LoVo (cell line): ENCODE data around the gene OR6C75.
"Not testable (repeated sequence)": the region's sequence is repeated elsewhere in the genome, so short reads cannot be mapped to it uniquely, and the experiment has no call there.

ENCODE experiments used
- DNase-seq: peaks from one replicate; pipeline ENCODE4 v3.0.0-alpha.2; 2016; ENCODE audit warnings: low spot score

Gene OR6C75

DNA sequence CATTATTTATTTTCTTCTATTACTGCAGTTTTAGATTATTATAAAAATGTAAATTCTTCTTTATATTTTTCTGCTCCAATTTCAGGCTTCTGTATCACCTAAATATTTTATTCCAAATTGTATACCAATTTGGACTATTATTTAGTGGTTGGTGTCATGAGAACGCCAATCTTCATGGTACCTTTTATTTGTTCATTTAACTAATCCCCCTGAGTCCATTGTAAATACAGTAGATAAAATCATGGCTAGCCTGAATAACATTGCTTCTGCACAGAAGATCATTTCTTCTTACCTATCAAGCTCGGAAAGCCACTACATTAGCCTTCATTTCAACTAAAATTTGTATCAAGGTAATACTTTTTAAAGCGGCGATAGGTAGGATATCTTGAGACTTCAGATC lies at the start of gene OR6C75:
Gene OR6C75 (plus strand): TSS at position 301 of the 400 bp plus-strand sequence. CDS start 2,136 bp downstream, outside the sequence.
- DNase-seq = no peak

GRCh38 chr12:55314043-55314442 lies 48.7 kb upstream of the OR6C75 start, which contains the start of gene OR6C1:
TSS of gene OR6C1 (plus strand) at chr12:55314343. CDS start at chr12:55320600, 6,257 bp downstream.
- no peak for DNase-seq

DNA sequence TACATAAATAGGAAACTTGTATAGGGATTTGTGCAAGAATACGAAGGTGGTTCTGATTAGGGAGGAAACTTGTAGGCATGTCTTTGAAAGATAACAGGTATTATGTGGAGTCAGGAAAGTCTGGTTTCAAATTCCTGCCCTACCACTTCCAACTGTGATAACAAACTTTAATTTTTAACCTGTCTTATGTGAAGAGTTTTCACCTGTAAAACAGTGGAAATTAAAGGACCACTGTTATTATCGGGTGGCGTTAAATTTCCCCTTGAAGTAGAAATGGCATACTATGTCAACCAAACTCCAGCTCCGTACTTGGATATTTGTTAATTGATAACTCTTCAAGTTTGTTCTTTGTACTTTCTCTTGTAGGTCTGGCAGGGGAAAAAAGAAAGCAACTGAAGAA lies 42.6 kb upstream of the OR6C75 start:
- DNase-seq = no peak

DNA sequence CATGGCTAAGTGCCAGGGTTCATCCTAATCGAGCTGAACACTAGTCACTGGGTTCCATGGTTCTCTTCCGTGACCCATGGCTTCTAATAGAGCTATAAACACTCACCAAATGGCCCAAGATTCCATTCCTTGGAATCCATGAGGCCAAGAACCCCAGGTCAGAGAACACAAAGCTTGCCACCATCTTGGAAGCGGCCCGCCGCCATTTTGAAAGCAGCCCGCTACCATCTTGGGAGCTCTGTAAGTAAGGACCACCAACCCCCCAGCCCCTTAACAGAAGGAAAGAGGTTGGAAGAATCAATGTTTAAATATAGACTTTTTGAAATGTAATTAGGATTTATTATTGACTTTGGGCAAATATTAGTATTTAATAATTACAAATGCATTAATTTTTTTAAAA lies 37.0 kb upstream of the OR6C75 start:
- DNase-seq = not testable (repeated sequence)

- no peak for DNase-seq
These were observed 32.3 kb upstream of the OR6C75 start, which contains the start of gene OR6C3 for GRCh38 chr12:55330446-55330845. TSS of gene OR6C3 (plus strand) at chr12:55330746. CDS start at chr12:55331701, 955 bp downstream.

- no peak for DNase-seq
These were observed 26.8 kb upstream of the OR6C75 start for GRCh38 chr12:55336002-55336401.

DNA sequence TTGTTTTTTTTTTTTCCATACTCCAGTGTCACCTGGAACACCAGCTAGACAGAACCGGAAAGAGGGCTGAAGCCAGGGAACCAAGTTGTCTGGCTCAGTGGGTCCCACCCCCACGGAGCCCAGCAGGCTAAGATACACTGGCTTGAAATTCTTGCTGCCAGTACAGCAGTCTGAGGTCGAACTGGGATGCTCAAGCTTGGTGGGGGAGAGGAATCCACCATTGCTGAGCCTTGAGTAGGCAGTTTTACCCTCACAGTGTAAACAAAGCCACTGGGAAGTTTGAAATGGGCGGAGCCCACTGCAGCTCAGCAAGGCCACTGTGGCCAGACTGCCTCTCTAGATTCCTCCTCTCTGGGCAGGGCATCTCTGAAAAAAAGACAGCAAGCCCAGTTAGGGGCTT lies 7.4 kb upstream of the OR6C75 start:
- not testable (repeated sequence) for DNase-seq

- no peak for DNase-seq
These were observed 2.3 kb downstream of the OR6C75 start for GRCh38 chr12:55365086-55365485.

DNA sequence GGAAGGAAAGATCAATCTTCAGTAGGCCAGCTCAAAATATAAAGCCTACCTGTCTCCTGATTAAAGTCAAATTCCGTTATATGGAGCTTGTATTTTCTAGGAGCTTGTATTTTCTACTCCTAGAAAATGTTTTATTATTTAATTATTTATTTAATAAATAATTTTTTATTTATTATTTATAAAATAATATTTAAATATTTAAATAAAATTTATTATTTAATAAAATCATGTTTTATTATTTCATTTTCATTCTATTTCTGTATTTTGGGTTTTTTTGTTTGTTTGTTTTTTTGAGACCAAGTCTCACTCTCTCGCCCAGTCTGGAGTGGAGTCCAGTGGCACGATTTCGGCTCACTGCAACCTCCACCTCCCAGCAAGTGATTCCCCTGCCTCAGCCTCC lies 9.7 kb downstream of the OR6C75 start:
- no peak for DNase-seq

DNA sequence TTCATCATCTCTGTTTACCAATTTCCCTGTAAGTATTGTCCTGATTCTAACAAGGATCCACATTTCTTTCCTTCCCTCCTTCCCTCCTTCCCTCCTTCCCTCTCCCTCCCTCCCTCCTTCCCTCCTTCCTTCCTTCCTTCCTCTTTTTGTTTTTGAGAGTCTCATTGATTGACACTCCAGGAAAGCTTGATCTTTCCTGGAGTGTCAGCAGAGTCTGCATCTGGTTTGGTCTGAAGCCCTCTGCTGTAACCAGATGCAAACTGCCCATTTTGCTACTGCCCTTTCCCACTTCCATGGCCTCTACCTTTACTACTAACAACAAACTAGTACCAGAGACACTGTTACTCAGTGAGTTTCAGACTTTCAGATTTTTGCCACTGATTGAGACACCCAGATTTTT lies 23.1 kb downstream of the OR6C75 start:
- no peak for DNase-seq

GRCh38 chr12:55392032-55392795 lies 29.4 kb downstream of the OR6C75 start:
- DNase-seq = no peak

GRCh38 chr12:55396326-55396725 lies 33.6 kb downstream of the OR6C75 start:
- DNase-seq = no peak

DNA sequence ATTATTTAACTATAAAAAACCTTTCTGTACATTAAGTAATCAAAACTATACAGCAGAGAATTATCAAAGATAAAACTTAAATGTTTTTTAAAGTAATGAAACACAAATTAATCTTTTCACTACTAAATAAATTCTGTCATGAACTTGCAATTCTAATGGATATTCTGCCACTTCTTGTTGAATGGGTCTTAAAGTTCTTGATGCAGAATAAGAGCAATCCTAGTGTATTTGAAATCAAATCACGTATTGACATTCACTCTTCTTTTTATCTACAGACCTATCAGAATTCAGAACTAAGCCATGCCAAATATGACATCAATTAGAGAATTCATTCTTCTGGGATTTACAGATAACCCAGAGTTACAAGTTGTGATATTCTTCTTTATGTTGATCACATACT lies 37.5 kb downstream of the OR6C75 start, which contains the start of gene OR6C65:
Gene OR6C65 (plus strand): TSS at position 301 of the 400 bp plus-strand sequence. CDS start 0 bp downstream, at position 301.
- DNase-seq = no peak

GRCh38 chr12:55407866-55408265 lies 45.1 kb downstream of the OR6C75 start:
- DNase-seq = no peak

GRCh38 chr12:55409133-55409532 lies 46.4 kb downstream of the OR6C75 start:
- DNase-seq = not testable (repeated sequence)

- not testable (repeated sequence) for DNase-seq
These were observed 49.4 kb downstream of the OR6C75 start for GRCh38 chr12:55412138-55412537.

DNA sequence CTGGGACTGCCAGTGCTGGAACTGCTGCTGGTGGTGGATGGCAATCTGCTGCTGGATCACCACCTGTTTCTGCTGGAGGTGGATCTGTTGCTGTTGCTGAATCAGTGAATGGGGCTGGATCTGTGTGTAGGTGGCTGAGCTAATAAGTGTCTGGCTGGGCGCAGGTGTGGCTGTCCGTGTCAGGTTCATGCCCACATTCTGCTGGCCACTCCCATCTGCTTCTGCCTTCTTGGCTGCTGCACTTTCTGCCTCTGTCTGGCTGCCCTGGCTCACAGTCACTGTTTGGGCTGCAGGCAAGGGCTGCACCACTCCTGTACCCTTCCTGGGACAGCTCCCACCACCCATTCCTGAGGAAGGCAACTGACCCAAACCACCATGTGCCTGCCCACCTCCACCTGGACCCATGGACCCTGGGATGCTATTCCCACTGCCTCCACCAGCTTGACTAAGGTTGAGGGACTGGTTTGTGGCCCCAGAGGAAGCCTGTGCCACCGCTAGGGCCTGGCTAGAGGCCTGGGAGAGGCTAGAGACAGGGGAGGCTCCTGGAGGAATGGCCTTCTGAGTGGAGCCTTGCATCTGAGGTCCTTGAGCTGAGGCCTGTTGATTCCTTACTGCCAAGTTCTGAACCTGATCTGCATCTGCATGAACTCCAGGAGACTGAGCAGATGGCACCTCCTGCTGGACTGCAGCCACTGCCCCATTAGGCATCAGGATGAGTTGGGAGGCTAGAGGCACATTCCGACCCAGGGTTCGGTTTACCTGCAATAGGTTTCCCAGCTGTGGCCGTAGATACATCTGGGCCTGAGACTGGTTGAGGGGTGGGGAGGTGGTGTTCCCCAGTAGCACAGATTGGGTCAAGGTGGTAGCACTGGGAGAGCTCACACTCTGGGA lies 51.0 kb downstream of the OR6C75 start:
- DNase-seq = not testable (repeated sequence)

DNA sequence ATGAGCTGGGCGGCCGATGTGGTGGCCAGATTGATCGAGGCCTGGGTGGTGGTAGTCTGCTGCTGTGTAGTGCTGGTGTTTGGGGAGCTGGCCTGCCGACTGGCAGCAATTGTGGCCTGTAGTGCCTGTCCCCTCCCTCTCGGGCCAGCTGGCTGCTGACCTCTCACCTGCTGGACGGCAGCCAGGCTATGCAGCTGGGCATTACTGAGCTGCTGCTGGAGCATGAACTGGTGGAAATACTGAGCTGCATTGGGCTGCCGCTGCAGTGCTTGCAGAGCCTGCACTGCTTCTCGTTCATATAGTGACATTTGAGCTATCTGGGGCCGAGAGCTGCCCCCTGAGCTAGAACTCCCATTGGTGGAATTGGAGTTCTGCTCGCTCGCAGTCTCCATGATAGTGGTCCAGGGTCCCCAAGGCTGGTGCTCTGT lies 51.6 kb downstream of the OR6C75 start:
- not testable (repeated sequence) for DNase-seq

- not testable (repeated sequence) for DNase-seq
These were observed 52.1 kb downstream of the OR6C75 start for GRCh38 chr12:55414889-55415288.

DNA sequence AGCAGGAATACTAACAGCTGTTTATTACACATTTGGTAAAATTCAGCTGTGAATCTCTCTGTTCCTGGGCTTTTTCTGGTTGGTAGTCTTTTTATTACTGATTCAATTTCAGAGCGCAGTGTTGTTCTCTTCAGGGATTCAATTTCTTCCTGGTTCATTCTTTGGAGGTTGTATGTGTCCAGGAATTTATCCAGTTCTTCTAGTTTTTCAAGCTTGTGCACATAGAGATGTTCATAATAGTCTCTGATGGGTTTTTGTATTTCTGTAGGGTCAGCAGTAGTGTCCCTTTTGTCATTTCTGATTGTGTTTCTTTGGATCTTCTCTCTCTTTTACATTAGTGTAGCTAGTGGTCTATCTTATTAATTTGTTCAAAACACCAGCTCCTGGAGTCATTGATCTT lies 54.2 kb downstream of the OR6C75 start:
- no peak for DNase-seq
